ENCODE measurements around the gene CRYBG1.
"Not testable (repeated sequence)": the region's sequence is repeated elsewhere in the genome, so short reads cannot be mapped to it uniquely, and the experiment has no call there.

The CRYBG1 gene

DNA sequence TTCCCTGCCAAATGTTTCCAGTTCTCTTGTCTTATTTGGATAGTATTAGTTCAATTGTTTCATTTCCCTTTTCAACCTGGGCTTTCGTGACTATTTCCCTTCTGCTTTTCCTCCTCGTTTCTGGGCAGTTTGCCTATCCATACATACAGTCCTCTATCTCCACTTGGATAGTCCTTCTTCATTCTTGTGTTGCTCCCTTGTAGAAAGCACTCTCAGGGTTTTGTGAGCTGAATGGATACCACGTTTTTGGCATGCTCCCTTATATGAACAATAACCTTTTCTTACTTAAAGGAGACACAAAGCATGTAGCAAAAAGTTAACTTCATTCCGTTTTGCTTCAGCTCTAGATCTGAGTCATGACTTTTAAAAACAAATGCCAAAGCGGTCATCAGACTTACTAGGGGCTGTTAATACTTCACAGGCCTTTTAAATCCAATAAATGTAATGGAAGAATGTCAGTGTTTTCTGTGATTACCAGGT is 16.6 kb downstream of the CRYBG1 start:
- no peak for DNase-seq

GRCh38 chr6:106379951-106380350 is 19.4 kb downstream of the CRYBG1 start:
- DNase-seq, result no peak

DNA sequence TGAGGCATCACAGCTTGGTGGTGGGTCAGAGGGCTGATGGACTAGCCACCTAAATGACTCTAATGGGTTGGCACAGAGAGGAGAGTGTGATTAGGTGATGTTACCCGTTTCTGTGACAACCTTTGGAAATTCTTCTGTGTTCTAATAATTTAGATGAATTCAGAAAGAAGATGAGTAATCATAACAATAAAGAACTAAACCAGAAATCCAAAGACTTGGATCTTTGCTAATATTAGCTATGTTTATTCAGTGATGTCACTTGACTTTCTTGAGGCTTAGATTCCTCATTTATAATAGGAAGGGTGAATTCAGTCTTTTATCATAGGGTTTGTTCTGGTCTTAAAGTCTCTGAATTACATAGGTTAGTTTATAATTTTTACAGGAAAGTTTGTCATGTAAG is 19.9 kb downstream of the CRYBG1 start:
- DNase-seq, result no peak

GRCh38 chr6:106381223-106381622 is 20.7 kb downstream of the CRYBG1 start:
- DNase-seq, result no peak

GRCh38 chr6:106381881-106382280 is 21.4 kb downstream of the CRYBG1 start:
- DNase-seq, result no peak

DNA sequence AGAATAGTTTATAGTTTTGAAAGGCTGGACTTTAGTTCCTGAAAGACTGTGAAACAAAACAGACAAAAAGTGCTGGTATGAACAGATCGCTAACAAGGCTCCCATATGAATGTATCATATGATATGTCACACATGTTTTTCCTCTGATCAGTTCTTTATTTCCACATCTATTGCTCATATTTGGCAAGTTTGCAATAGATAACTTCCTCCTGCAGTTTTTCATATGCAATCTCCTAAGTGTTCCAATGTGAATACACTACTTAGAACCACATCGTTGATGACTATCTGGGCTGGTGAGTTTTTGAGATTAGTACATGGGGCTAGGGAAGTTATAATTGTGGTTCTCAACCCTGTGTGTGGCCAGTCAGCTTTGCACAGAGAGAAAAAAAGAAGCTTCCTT is 23.1 kb downstream of the CRYBG1 start:
- no peak for DNase-seq

DNA sequence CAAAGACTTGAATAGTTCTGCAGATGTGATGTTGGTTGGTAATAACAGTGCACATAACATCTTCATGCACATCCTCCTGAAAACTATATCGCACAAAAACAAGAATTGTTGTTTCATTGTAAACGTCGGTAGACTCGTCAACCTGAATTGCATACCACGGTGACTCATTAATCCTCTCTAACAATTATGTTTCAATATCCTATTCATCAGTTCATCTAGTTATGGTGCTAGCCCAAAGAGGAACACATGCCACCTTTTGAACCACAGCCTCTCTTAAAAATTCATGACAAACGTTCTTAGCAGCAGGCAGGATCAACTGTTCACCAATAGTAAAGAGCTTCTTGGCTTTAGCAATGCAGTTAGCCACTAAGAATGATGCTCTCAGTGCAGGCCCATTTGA is 25.0 kb downstream of the CRYBG1 start:
- DNase-seq, result no peak

DNA sequence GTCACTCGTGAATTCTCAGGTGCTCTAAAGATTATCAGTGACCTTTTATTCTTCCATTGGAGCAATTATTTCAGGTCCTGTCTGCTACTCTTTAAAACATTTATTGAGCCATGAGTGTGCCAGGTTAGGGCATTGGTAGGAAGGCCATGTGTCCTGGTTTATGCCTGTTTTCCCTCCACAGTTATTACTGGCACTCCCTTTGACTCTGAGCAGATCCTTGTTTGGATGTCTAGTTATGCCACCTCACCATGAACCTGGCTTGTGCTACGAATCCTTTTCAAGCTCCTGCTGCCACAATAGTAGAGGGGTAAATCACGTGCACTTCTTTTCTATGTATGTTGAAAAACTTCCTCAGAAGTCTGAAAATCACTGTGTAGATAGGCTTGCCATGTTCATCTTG is 27.4 kb downstream of the CRYBG1 start:
- DNase-seq, result no peak

- no peak for DNase-seq
Measured at GRCh38 chr6:106390088-106390487, 29.6 kb downstream of the CRYBG1 start.

- no peak for DNase-seq
Measured at GRCh38 chr6:106396426-106397220, 36.1 kb downstream of the CRYBG1 start.

- DNase-seq, result no peak
Measured at GRCh38 chr6:106397431-106397830, 36.9 kb downstream of the CRYBG1 start.

- no peak for DNase-seq
Measured at GRCh38 chr6:106398621-106399020, 38.1 kb downstream of the CRYBG1 start.

DNA sequence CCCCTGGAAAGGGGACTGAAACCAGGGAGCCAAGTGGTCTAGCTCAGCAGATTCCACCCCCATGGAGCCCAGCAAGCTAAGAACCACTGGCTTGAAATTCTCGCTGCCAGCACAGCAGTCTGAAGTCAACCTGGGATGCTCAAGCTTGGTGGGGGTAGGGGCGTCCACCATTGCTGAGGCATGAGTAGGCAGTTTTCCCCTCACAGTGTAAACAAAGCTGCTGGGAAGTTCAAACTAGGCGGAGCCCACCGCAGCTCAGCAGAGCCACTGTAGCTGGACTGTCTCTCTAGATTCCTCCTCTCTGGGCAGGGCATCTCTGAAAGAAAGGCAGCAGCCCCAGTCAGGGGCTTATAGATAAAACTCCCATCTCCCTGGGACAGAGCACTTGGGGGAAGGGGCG is 44.5 kb downstream of the CRYBG1 start:
- not testable (repeated sequence) for DNase-seq

DNA sequence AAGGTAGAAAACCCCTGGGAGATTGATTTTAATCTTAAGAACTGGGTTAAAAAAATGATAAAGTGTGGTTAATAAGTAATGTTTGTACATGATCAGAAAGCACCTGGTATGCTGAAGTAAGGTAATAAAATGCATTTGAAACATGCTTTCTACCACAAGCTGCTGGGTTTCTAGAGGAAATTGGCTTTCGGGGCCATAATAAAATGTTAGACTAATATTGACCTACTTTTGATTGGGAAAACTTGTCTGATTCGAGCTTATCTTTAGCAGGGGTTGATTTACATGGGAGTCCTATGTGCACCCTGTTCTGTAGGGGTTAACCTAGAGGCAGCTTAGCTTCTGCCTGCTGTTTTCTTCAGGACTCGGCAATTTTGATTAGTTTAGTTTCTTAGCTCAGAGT is 50.5 kb downstream of the CRYBG1 start:
- DNase-seq, result no peak

DNA sequence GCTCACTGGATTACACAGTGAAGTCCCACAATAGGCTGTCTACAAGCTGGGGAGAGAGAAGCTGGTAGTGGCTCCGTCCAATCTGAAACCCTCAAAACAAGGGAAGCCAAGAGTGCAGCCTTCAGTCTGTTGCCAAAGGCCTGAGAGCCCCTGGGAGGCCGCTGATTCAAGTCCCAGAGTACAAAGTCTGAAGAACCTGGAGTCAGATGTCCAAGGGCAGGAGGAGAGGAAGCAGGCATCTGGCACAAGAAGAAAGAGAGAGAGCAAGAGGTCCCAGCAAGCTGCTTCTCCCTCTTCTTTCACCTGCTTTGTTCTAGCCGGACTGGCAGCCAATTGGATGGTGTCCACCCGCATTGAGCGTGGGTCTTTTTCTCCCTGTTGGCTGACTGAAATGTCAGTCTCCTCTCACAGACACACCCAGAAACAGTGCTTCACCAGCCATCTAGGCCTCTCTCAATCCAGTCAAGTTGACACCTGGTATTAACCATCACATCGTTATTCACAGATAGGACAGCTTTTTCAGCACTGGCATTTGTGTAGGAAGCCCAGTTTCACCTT is 51.2 kb downstream of the CRYBG1 start:
- no peak for DNase-seq

DNA sequence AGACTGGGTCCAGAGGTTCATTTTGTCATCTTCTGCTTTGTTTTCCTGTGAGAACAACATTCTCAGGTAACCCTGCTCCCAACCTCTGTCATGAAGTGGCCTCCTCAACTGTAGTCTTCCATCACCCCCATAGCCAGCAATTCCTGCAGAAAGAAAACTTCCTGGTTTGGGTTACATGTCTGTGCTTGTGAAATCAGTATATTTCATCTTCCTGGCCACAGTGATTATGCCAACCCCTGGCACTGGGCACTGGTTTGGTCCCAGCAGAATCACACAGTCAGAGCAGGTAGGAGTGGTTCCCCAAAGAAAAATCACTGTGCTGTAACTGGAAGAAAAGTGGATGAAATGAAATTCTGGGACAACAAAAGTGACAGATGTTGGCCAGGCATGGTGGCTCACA is 52.5 kb downstream of the CRYBG1 start:
- no peak for DNase-seq

- no peak for DNase-seq
Measured at GRCh38 chr6:106413722-106414121, 53.2 kb downstream of the CRYBG1 start.

DNA sequence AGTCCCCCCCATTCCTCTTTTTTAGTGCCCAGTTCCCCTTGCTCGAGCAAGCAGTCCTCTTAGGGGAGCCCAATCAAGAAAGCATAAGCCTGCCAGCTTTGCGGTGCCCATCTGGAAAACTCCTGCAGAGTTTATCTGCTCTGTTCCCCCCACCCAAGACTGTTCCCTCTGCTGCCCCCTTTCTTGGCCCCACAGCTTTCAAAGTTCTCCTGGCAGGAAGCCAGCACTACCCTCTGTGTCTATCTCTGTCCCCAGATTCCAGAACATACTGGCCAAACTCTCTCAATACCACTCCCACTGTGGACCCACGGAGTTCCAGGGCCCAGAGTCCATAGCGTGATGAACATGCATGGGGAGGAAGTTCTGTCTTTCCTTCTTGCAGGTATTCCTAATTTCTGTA is 55.4 kb downstream of the CRYBG1 start:
- DNase-seq, result no peak

- no peak for DNase-seq
Measured at GRCh38 chr6:106417572-106418147, 57.1 kb downstream of the CRYBG1 start.

DNA sequence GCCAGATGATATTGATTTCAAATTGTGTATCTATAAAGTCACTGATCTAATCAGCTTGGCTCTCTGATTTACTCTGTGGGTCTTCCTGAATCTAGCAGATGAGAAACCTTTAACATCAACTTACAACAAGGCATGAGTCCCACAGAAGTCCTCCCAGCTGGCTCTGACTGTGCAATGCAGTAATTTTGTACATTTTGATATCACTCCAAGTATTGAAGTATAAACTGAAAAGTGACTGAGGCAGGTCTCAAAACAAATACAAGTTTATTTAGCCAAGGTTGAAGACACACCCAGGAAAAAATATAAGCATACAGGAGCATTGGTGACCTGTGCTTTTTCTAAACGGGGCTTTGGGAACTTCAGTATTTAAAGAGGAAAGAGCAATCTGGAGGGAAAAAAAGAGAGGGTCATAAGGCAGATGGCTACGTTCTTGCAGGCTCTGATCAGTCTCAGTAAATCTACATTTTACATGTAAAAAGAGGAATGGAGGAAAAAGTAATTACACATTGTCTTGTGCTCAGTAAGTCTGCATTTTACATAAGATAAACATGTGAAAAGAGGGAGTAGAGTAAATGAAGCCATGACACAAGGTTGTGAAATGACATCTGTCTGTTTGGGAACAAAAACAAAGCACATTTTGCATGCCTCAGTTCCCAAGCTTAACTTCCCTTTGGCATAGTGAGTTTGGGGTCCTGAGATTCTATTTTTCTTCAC is 59.5 kb downstream of the CRYBG1 start:
- no peak for DNase-seq

GRCh38 chr6:106421496-106421895 is 61.0 kb downstream of the CRYBG1 start:
- no peak for DNase-seq

DNA sequence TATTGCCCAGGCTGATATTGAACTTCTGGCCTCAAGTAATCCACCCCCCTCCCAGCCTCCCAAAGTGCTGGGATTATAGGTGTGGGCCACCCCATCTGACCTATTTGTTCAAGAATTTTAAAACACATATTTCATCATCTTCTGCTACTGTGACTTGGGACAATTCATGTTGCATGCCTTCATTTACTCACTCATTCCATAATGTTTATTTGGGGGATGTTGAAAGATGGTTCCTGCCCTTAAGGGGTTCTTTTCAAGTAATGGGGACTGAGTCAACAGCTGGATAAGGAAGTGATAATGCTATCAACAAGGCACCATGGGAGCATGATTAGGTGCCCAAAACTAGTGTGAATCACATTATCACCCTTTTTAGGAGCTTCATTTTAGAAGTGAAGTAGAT is 62.0 kb downstream of the CRYBG1 start:
- no peak for DNase-seq

DNA sequence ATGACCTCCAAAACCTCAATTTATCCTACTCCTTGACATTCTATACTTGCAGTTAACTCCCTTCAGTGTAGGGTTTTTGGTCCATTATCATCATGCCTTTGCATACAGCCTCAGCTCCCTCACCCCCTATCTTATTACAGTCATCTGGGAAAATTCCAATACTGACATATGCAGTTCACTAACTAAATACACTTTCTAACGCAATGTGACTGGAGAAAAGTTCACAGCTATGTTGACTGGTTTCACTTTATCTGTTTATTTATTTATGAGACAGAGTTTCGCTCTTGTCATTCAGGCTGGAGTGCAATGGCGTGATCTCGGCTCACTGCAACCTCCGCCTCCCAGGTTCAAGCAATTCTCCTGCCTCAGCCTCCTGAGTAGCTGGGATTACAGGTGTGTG is 64.9 kb downstream of the CRYBG1 start:
- no peak for DNase-seq
